Transverse colon (tissue), 4 donors: Measurements from ENCODE around the gene CD9.

ENCODE experiments used
- POLR2AphosphoS5 ChIP-seq, 3 donors: sonication (generic); formaldehyde crosslinking; IDR thresholded peaks; one replicate each; pipeline ENCODE4 v1.6.1; 2016; ENCODE audit warnings: antibody characterized with exemption in 3 of 3
- TF ChIP-seq, protein P1 (sequence below), 5 experiments: fragments of 200-600 bp in 3 of 5; fragments of 450-650 bp in 2 of 5; sonication (generic) in 3 of 5; IDR thresholded peaks; 1 replicate in 2 of 5; 2 replicates in 3 of 5; pipeline ENCODE4 v1.5.1; 2016 to 2017; ENCODE audit warnings: antibody characterized with exemption in 5 of 5, inconsistent platforms in 3 of 5, mild to moderate bottlenecking in 2 of 5, moderate library complexity in 1 of 5

DNA sequence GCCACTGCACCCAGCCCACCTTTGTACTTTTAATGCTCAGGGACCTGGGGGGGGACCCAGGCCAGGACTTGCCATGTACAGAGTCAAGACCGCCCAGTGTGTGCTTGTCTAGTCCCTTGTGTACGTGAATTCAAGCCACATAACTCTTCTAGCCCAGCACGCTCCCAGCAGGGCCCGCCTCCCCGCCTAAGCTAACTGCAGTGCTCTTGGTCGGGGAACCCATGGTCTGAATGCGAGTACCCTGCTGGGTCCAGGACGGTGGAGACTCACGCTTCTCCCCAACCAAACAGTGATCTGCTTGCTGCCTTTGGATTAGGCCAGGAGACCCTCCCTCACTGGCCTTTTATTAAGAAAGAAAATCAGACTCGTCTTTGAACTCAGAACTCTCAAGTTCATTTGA, 23.3 kb downstream of the CD9 start:
- TF ChIP-seq, protein P1, sequence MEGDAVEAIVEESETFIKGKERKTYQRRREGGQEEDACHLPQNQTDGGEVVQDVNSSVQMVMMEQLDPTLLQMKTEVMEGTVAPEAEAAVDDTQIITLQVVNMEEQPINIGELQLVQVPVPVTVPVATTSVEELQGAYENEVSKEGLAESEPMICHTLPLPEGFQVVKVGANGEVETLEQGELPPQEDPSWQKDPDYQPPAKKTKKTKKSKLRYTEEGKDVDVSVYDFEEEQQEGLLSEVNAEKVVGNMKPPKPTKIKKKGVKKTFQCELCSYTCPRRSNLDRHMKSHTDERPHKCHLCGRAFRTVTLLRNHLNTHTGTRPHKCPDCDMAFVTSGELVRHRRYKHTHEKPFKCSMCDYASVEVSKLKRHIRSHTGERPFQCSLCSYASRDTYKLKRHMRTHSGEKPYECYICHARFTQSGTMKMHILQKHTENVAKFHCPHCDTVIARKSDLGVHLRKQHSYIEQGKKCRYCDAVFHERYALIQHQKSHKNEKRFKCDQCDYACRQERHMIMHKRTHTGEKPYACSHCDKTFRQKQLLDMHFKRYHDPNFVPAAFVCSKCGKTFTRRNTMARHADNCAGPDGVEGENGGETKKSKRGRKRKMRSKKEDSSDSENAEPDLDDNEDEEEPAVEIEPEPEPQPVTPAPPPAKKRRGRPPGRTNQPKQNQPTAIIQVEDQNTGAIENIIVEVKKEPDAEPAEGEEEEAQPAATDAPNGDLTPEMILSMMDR (IDR thresholded peaks at IDR 0.05), result no peak
- no peak for TF ChIP-seq POLR2AphosphoS5 (IDR thresholded peaks at IDR 0.05)
